Colonic mucosa (tissue), 4 donors: ENCODE results near the gene KRTAP10-4. TPM values are rescaled to one million over a fixed set of nuclear protein-coding genes. Genes with fewer than 3 reads are reported as not detected.
A peak's percentile ranks its signal among the peaks of the same experiment; 100 is the strongest.

ENCODE experiments used
- DNase-seq: peaks from one replicate; pipeline ENCODE4 v3.0.0-alpha.2; 2020
- H3K27ac ChIP-seq: fragments of 200-600 bp; one replicate; pipeline ENCODE4 v1.8.0; 2021
- H3K27me3 ChIP-seq: fragments of 200-600 bp; one replicate; pipeline ENCODE4 v1.8.0; 2021
- H3K36me3 ChIP-seq: fragments of 200-600 bp; one replicate; pipeline ENCODE4 v1.8.0; 2021
- H3K4me1 ChIP-seq: fragments of 200-600 bp; one replicate; pipeline ENCODE4 v1.8.0; 2021; ENCODE audit warnings: mild to moderate bottlenecking
- H3K4me3 ChIP-seq: fragments of 200-600 bp; one replicate; pipeline ENCODE4 v1.8.0; 2021
- H3K9ac ChIP-seq, 2 donors: one replicate each; pipeline ENCODE4 v1.7.0; 2013; ENCODE audit warnings: control low read depth in 2 of 2, low read depth in 2 of 2, low read length in 2 of 2
- H3K9me3 ChIP-seq: fragments of 200-600 bp; one replicate; pipeline ENCODE4 v1.8.0; 2021
- CTCF ChIP-seq: fragments of 200-600 bp; IDR thresholded peaks from one replicate; pipeline ENCODE4 v1.8.0; 2022; ENCODE audit warnings: antibody characterized with exemption, mild to moderate bottlenecking
- intact Hi-C: fragments of 100-400 bp; cut with DNase I; formaldehyde crosslinking; loops from one replicate; pipeline ENCODE4 v1.14.1; 2022
- total RNA-seq, 2 donors: library from RNA; stranded (reverse); fragmentation: NEBNext Ultra II Directional in 1 of 2; extraction: Animal tissue kit (Norgen Biotek cat#: 25700) in 1 of 2; gene quantifications; one replicate each; pipeline ENCODE4 v1.2.1, GENCODE V29; 2021
- donor health status: healthy.
- donor health status: DM: no; HTN: no; CAD: no.
- donor health status: DM: no; HTN: no; CAD: no.

The KRTAP10-4 gene
- total RNA-seq, 2 donors from 2014 or later: not detected

GRCh38 chr21:44533891-44534627 is 39.5 kb upstream of the KRTAP10-4 start:
- no peaks in the 10 kb centered on the region for H3K4me1 ChIP-seq
- intact Hi-C loops: no loop called here
- H3K36me3 ChIP-seq: no peaks in the 10 kb centered on the region
- H3K9me3 ChIP-seq: no peaks in the 10 kb centered on the region
- DNase-seq: no peak
- no peak overlapping the region for H3K4me3 ChIP-seq
- H3K27me3 ChIP-seq: no peaks in the 10 kb centered on the region
- no peak for TF ChIP-seq CTCF
- H3K27ac ChIP-seq: no peak overlapping the region
- H3K9ac ChIP-seq: no peak overlapping the region

- intact Hi-C loops: no loop called here
- H3K27ac ChIP-seq: no peak overlapping the region
- no peaks in the 10 kb centered on the region for H3K4me1 ChIP-seq
- TF ChIP-seq CTCF: no peak
- no peaks in the 10 kb centered on the region for H3K36me3 ChIP-seq
- H3K27me3 ChIP-seq: no peaks in the 10 kb centered on the region
- H3K4me3 ChIP-seq: no peak overlapping the region
- H3K9ac ChIP-seq: no peak overlapping the region
- no peak for DNase-seq
- no peaks in the 10 kb centered on the region for H3K9me3 ChIP-seq
These were observed 38.8 kb upstream of the KRTAP10-4 start for GRCh38 chr21:44534688-44535087.

GRCh38 chr21:44535963-44536362 is 37.6 kb upstream of the KRTAP10-4 start:
- intact Hi-C loops: no loop called here
- Histone ChIP-seq H3K4me3 (no peak overlapping the region), H3K9me3 (no peaks in the 10 kb centered on the region), H3K4me1 (no peaks in the 10 kb centered on the region), H3K36me3 (no peaks in the 10 kb centered on the region), H3K9ac (no peak overlapping the region), H3K27ac (no peak overlapping the region), H3K27me3 (no peaks in the 10 kb centered on the region)
- no peak for TF ChIP-seq CTCF
- DNase-seq: no peak

- H3K9ac ChIP-seq: no peak overlapping the region
- no peak overlapping the region for H3K4me3 ChIP-seq
- H3K9me3 ChIP-seq: no peaks in the 10 kb centered on the region
- TF ChIP-seq CTCF: no peak
- no peaks in the 10 kb centered on the region for H3K4me1 ChIP-seq
- DNase-seq: peak; percentile 10
- H3K27me3 ChIP-seq: no peaks in the 10 kb centered on the region
- intact Hi-C loops: no loop called here
- no peaks in the 10 kb centered on the region for H3K36me3 ChIP-seq
- H3K27ac ChIP-seq: no peak overlapping the region
These were observed 35.3 kb upstream of the KRTAP10-4 start for GRCh38 chr21:44537930-44538911.

GRCh38 chr21:44539046-44539445 is 34.5 kb upstream of the KRTAP10-4 start:
- H3K4me3 ChIP-seq: no peak overlapping the region
- no peak overlapping the region for H3K9ac ChIP-seq
- no peak for TF ChIP-seq CTCF
- intact Hi-C loops: no loop called here
- H3K9me3 ChIP-seq: no peaks in the 10 kb centered on the region
- H3K27me3 ChIP-seq: no peaks in the 10 kb centered on the region
- H3K36me3 ChIP-seq: no peaks in the 10 kb centered on the region
- DNase-seq: peak; percentile 12
- H3K27ac ChIP-seq: no peak overlapping the region
- H3K4me1 ChIP-seq: no peaks in the 10 kb centered on the region
